ENCODE measurements around the gene NSUN4. TPM values are rescaled to one million over a fixed set of nuclear protein-coding genes. Genes with fewer than 3 reads are reported as not detected.

The NSUN4 gene
- total and polyA plus RNA-seq, 9 of the 15 experiments (the other 6 are each of a cell fraction or from before 2014, with no cell fraction given), result 33.4 to 60.2 (median 46.3) TPM

- TF ChIP-seq SRSF9 (IDR thresholded peaks at IDR 0.05; ENCODE audit: borderline replicate concordance, low read depth, low read length), result no peak
- peak; percentile 55 for TF ChIP-seq PHF8 (IDR thresholded peaks at IDR 0.05; ENCODE audit: borderline replicate concordance, low read length)
- TF ChIP-seq RBM34 (IDR thresholded peaks at IDR 0.05; ENCODE audit: borderline replicate concordance, insufficient read depth, low read length), result 0 out of 2 replicates have a peak, but pooled peaks have one; percentile 85
- TF ChIP-seq HSF4 (CRISPR knock-in tag; IDR thresholded peaks at IDR 0.05; ENCODE audit: borderline replicate concordance), result no peak
- no peak for TF ChIP-seq KAT7 (CRISPR knock-in tag; IDR thresholded peaks at IDR 0.05; ENCODE audit: borderline replicate concordance)
- no peak for TF ChIP-seq NR2C1 (IDR thresholded peaks at IDR 0.05)
- no peak for TF ChIP-seq NR2C1 (tag; IDR thresholded peaks at IDR 0.05)
- TF ChIP-seq FOS (IDR thresholded peaks at IDR 0.05; ENCODE audit: extremely low read depth, insufficient read length), result no peak
- TF ChIP-seq PHB (CRISPR knock-in tag; IDR thresholded peaks at IDR 0.05), result peak; percentile 43; the same call in 1 of the 2 replicates
- TF ChIP-seq, protein P1, sequence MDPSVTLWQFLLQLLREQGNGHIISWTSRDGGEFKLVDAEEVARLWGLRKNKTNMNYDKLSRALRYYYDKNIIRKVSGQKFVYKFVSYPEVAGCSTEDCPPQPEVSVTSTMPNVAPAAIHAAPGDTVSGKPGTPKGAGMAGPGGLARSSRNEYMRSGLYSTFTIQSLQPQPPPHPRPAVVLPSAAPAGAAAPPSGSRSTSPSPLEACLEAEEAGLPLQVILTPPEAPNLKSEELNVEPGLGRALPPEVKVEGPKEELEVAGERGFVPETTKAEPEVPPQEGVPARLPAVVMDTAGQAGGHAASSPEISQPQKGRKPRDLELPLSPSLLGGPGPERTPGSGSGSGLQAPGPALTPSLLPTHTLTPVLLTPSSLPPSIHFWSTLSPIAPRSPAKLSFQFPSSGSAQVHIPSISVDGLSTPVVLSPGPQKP (CRISPR knock-in tag; IDR thresholded peaks at IDR 0.05), result no peak
- TF ChIP-seq NFIX (CRISPR knock-in tag; IDR thresholded peaks at IDR 0.05; ENCODE audit: low read depth), result no peak
- TF ChIP-seq MAX (CRISPR knock-in tag; IDR thresholded peaks at IDR 0.05), result no peak
- TF ChIP-seq, protein P2, sequence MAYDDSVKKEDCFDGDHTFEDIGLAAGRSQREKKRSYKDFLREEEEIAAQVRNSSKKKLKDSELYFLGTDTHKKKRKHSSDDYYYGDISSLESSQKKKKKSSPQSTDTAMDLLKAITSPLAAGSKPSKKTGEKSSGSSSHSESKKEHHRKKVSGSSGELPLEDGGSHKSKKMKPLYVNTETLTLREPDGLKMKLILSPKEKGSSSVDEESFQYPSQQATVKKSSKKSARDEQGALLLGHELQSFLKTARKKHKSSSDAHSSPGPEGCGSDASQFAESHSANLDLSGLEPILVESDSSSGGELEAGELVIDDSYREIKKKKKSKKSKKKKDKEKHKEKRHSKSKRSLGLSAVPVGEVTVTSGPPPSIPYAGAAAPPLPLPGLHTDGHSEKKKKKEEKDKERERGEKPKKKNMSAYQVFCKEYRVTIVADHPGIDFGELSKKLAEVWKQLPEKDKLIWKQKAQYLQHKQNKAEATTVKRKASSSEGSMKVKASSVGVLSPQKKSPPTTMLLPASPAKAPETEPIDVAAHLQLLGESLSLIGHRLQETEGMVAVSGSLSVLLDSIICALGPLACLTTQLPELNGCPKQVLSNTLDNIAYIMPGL (CRISPR knock-in tag; IDR thresholded peaks at IDR 0.05), result no peak
- no peak for TF ChIP-seq ATF6 (CRISPR knock-in tag; IDR thresholded peaks at IDR 0.05)
- TF ChIP-seq ZFP91 (CRISPR knock-in tag; IDR thresholded peaks at IDR 0.05), result 0 out of 2 replicates have a peak, but pooled peaks have one; percentile 27
- no peak for TF ChIP-seq ZNF175 (CRISPR knock-in tag; IDR thresholded peaks at IDR 0.05; ENCODE audit: low read depth)
- no peak for TF ChIP-seq CBX8 (IDR thresholded peaks at IDR 0.05; ENCODE audit: borderline replicate concordance, extremely low read depth, low read depth, low read length, poor library complexity, severe bottlenecking)
- no peak for TF ChIP-seq SMAD2 (IDR thresholded peaks at IDR 0.05; ENCODE audit: low read depth, low read length)
- TF ChIP-seq KAT2B (IDR thresholded peaks at IDR 0.05; ENCODE audit: low read depth, low read length), result peak; percentile 29
- TF ChIP-seq ARHGAP35 (IDR thresholded peaks at IDR 0.05; ENCODE audit: partially characterized antibody), result no peak
Observed at GRCh38 chr1:46301808-46302640, 38.6 kb upstream of the NSUN4 start (continued).
